ENCODE data around the gene KIAA0232.

GRCh38 chr4:6932475-6932874, 149.9 kb downstream of the KIAA0232 start:
- no peak for TF ChIP-seq CTCF (IDR thresholded peaks at IDR 0.05; ENCODE audit: low read depth, low read length, poor library complexity, severe bottlenecking)
- no peak for TF ChIP-seq EZH2phosphoT487 (IDR thresholded peaks at IDR 0.05; ENCODE audit: borderline replicate concordance, low read length)
